Endothelial cell of umbilical vein (primary cell): ENCODE data around the gene KRT38. TPM values are rescaled to one million over a fixed set of nuclear protein-coding genes. Genes with fewer than 3 reads are reported as not detected.

ENCODE experiments used
- BruUV-seq: library from RNA; stranded (reverse); fragments of 400-500 nt; replicated peaks from 2 replicates; lab custom pipeline; 2021; lab: Mats Ljungman, UMichigan
- CTCF ChIA-PET: fragments of 300-600, 350-600 bp; sonication (Branson Sonifier 250); formaldehyde crosslinking; loops from one replicate; lab custom pipeline; 2021; ENCODE audit warnings: antibody characterized with exemption, inconsistent platforms; lab: Charles Lee
- POLR2A ChIA-PET: fragments of 300-600, 350-600 bp; sonication (Branson Sonifier 250); formaldehyde crosslinking; loops from one replicate; lab custom pipeline; 2021; ENCODE audit warnings: antibody characterized with exemption, inconsistent platforms; lab: Charles Lee
- DNase-seq: peaks from one replicate; pipeline ENCODE4 v3.0.0-alpha.2; 2011; ENCODE audit warnings: low read depth, low spot score
- FAIRE-seq: peaks from 2 replicates; lab custom pipeline; 2011; peaks lifted over from hg19 to GRCh38; lab: Jason Lieb, UNC
- H2AFZ ChIP-seq: 2 replicates; pipeline ENCODE4 v1.6.0; 2012; ENCODE audit warnings: low read depth, low read length, control low read depth, inconsistent platforms
- H3K27ac ChIP-seq: 2 replicates; pipeline ENCODE4 v1.5.1; 2011; ENCODE audit warnings: low read depth, mild to moderate bottlenecking, control low read depth, low read length, moderate library complexity; ENCODE audit not compliant: insufficient read depth
- H3K27me3 ChIP-seq, 2 experiments: 2 replicates each; pipeline versions ENCODE4 v1.6.0 to v1.6.1; 2011; ENCODE audit warnings: low read length in 2 of 2, mixed read lengths in 1 of 2; ENCODE audit not compliant: control insufficient read depth in 2 of 2, insufficient read depth in 2 of 2
- H3K36me3 ChIP-seq, 2 experiments: 2 replicates in 1 of 2; 3 replicates in 1 of 2; pipeline ENCODE4 v1.5.1; 2011; ENCODE audit warnings: low read length in 2 of 2, mild to moderate bottlenecking in 1 of 2, moderate library complexity in 1 of 2; ENCODE audit not compliant: control insufficient read depth in 2 of 2, insufficient read depth in 2 of 2; ENCODE audit errors: extremely low read depth in 1 of 2
- H3K4me1 ChIP-seq: 3 replicates; pipeline ENCODE4 v1.5.1; 2011; ENCODE audit warnings: mild to moderate bottlenecking, low read length; ENCODE audit not compliant: control insufficient read depth, insufficient read depth; ENCODE audit errors: extremely low read depth
- H3K4me2 ChIP-seq: 2 replicates; pipeline ENCODE4 v1.6.1; 2011; ENCODE audit warnings: low read length, control low read depth, mixed read lengths; ENCODE audit not compliant: insufficient read depth
- H3K4me3 ChIP-seq, 3 experiments: fragments of 200-600 bp in 1 of 3; sonication (generic), shearing (Covaris generic) in 1 of 3; replicated peaks in 1 of 3; 2 replicates each; pipeline ENCODE4 v1.5.1; 2011 to 2016; ENCODE audit warnings: control low read depth in 3 of 3, low read length in 3 of 3, mild to moderate bottlenecking in 2 of 3, inconsistent platforms in 1 of 3, low read depth in 1 of 3, moderate library complexity in 1 of 3; ENCODE audit not compliant: insufficient read depth in 1 of 3
- H3K79me2 ChIP-seq: 2 replicates; pipeline ENCODE4 v1.6.0; 2012; ENCODE audit warnings: low read length, inconsistent platforms; ENCODE audit not compliant: control insufficient read depth, insufficient read depth
- H3K9ac ChIP-seq: replicated peaks from 2 replicates; pipeline ENCODE3; 2011; ENCODE audit warnings: low read length, control low read depth; ENCODE audit not compliant: insufficient read depth; ENCODE audit errors: extremely low read depth
- H3K9me1 ChIP-seq: replicated peaks from 3 replicates; pipeline ENCODE4 v1.6.0; 2011; ENCODE audit warnings: mild to moderate bottlenecking, low read length; ENCODE audit not compliant: control insufficient read depth, insufficient read depth; ENCODE audit errors: extremely low read depth
- H3K9me3 ChIP-seq: replicated peaks from 2 replicates; pipeline ENCODE4 v1.5.1; 2012; ENCODE audit warnings: low read length, inconsistent platforms; ENCODE audit not compliant: control insufficient read depth, insufficient read depth
- H4K20me1 ChIP-seq: replicated peaks from 2 replicates; pipeline ENCODE3; 2011; ENCODE audit warnings: mild to moderate bottlenecking, low read length; ENCODE audit not compliant: control insufficient read depth, insufficient read depth; ENCODE audit errors: extremely low read depth
- EZH2 ChIP-seq: IDR thresholded peaks from 2 replicates; pipeline ENCODE4 v1.6.1; 2012; ENCODE audit warnings: borderline replicate concordance, low read depth, mild to moderate bottlenecking, moderate library complexity, low read length, inconsistent platforms; ENCODE audit not compliant: severe bottlenecking
- FOS ChIP-seq: IDR thresholded peaks from 2 replicates; pipeline ENCODE4 v1.6.1; 2011; ENCODE audit warnings: mild to moderate bottlenecking, low read length, moderate library complexity, borderline replicate concordance; ENCODE audit not compliant: insufficient read depth
- GATA2 ChIP-seq: IDR thresholded peaks from 2 replicates; pipeline ENCODE4 v1.7.0; 2011; ENCODE audit warnings: low read depth, mild to moderate bottlenecking, moderate library complexity, mixed read lengths, low read length; ENCODE audit not compliant: insufficient read length, insufficient read depth
- JUN ChIP-seq: IDR thresholded peaks from 2 replicates; pipeline ENCODE4 v1.6.1; 2011; ENCODE audit warnings: borderline replicate concordance, low read depth; ENCODE audit not compliant: insufficient read length, insufficient read depth
- MYC ChIP-seq: IDR thresholded peaks from one replicate; pipeline ENCODE4 v1.6.1; 2011; ENCODE audit warnings: mild to moderate bottlenecking, low read depth, low read length
- POLR2A ChIP-seq: IDR thresholded peaks from 2 replicates; pipeline ENCODE4 v1.6.1; 2012; ENCODE audit warnings: low read depth, mild to moderate bottlenecking, control low read depth, low read length
- POLR2AphosphoS5 ChIP-seq: IDR thresholded peaks from 2 replicates; pipeline ENCODE4 v1.6.1; 2012; ENCODE audit warnings: low read depth, mild to moderate bottlenecking, control low read depth, low read length, moderate library complexity; ENCODE audit not compliant: insufficient read depth
- dilution Hi-C: fragments of 300-500 bp; cut with MboI; formaldehyde crosslinking; loops from one replicate; pipeline ENCODE4 v1.15.0; 2019; ENCODE audit warnings: low sequenced_read_pairs; ENCODE audit not compliant: extremely low pct_ligation_motif_present
- intact Hi-C: fragments of 100-400 bp; cut with micrococcal nuclease; formaldehyde crosslinking; loops from one replicate; pipeline ENCODE4 v1.10.0; 2022
- polyA plus RNA-seq, 4 experiments: library from polyadenylated mRNA; depleted of rRNA in 3 of 4; stranded (reverse) in 3 of 4; unstranded in 1 of 4; fragments of >200 nt; gene quantifications; 2 replicates each; pipeline versions ENCODE4 v1.2.1 to v1.2.3, GENCODE V29; 2011 to 2012; ENCODE audit warnings: missing spikeins in 1 of 4
- total RNA-seq: library from RNA; stranded (reverse); gene quantifications from 2 replicates; pipeline ENCODE4 v1.2.3, GENCODE V29; 2021
- TF ChIP-seq, protein P1 (sequence below): IDR thresholded peaks from 2 replicates; pipeline ENCODE4 v1.6.1; 2011; ENCODE audit not compliant: insufficient read depth, insufficient read length
- TF ChIP-seq, protein P2 (sequence below), 2 donors: IDR thresholded peaks; 1 replicate in 1 of 2; 2 replicates in 1 of 2; pipeline ENCODE4 v1.5.1; 2011; ENCODE audit warnings: low read length in 2 of 2, mild to moderate bottlenecking in 2 of 2, moderate library complexity in 2 of 2, control low read depth in 1 of 2, inconsistent platforms in 1 of 2, low read depth in 1 of 2; ENCODE audit not compliant: insufficient read depth in 1 of 2; ENCODE audit errors: extremely low read depth in 1 of 2

The KRT38 gene
- total and polyA plus RNA-seq, 2 donors (not counting 3 experiments of a cell fraction or from before 2014, with no cell fraction given): not detected

DNA sequence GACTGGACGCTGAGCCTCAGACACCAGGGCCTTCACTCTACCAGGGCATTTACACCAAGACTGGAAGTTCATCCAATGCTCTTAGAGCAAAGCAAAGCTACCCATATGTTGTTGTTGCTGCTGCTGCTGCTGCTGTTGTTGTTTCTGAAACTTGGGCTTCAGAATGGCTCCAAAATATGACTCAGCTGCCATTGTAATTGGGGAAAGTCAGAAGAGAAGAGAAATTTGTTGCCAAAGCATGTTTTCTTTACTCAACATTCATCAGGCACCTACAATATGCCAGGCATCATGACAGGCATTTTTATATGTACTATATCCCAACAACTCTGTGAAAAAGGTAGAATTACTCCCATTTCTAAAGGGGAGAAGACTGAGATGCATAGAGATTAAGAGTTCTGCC lies 14.5 kb upstream of the KRT38 start:
- DNase-seq (no peak), FAIRE-seq (no peak)
- no peaks in the 10 kb centered on the region for H3K9me1 ChIP-seq
- no peak for TF ChIP-seq POLR2AphosphoS5
- TF ChIP-seq GATA2: no peak
- no peak for TF ChIP-seq EZH2
- TF ChIP-seq, protein P1, sequence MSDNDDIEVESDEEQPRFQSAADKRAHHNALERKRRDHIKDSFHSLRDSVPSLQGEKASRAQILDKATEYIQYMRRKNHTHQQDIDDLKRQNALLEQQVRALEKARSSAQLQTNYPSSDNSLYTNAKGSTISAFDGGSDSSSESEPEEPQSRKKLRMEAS: no peak
- TF ChIP-seq POLR2A: no peak
- TF ChIP-seq JUN: no peak
- no peak for TF ChIP-seq MYC
- TF ChIP-seq FOS: no peak
- TF ChIP-seq, protein P2, sequence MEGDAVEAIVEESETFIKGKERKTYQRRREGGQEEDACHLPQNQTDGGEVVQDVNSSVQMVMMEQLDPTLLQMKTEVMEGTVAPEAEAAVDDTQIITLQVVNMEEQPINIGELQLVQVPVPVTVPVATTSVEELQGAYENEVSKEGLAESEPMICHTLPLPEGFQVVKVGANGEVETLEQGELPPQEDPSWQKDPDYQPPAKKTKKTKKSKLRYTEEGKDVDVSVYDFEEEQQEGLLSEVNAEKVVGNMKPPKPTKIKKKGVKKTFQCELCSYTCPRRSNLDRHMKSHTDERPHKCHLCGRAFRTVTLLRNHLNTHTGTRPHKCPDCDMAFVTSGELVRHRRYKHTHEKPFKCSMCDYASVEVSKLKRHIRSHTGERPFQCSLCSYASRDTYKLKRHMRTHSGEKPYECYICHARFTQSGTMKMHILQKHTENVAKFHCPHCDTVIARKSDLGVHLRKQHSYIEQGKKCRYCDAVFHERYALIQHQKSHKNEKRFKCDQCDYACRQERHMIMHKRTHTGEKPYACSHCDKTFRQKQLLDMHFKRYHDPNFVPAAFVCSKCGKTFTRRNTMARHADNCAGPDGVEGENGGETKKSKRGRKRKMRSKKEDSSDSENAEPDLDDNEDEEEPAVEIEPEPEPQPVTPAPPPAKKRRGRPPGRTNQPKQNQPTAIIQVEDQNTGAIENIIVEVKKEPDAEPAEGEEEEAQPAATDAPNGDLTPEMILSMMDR (IDR thresholded peaks at IDR 0.05; ENCODE audit: extremely low read depth in 1 of 2, insufficient read depth in 1 of 2, low read depth in 1 of 2, low read length in 2 of 2): no peak
- CTCF ChIA-PET: interaction anchor here (4.4 kb wide), 1 partner anchor 94 kb away, joined by 22 read pairs; no protein-coding TSS in a partner anchor
- POLR2A ChIA-PET: no interaction called here
- no peaks in the 10 kb centered on the region for H3K36me3 ChIP-seq
- no peak overlapping the region for H3K4me3 ChIP-seq
- no TSS peak for BruUV-seq
- H2AFZ ChIP-seq: no peak overlapping the region
- H3K9ac ChIP-seq: no peak overlapping the region
- no peaks in the 10 kb centered on the region for H3K9me3 ChIP-seq
- H3K4me2 ChIP-seq: no peak overlapping the region
- no peaks in the 10 kb centered on the region for H3K79me2 ChIP-seq
- dilution Hi-C loops: no loop called here
- no peaks in the 10 kb centered on the region for H4K20me1 ChIP-seq
- H3K4me1 ChIP-seq: no peaks in the 10 kb centered on the region
- no peak overlapping the region for H3K27ac ChIP-seq
- H3K27me3 ChIP-seq: peaks cover 2 to 5% of the 10 kb centered on the region in 2 experiments
- intact Hi-C loops: no loop called here
